HS-5 (cell line): ENCODE data around the gene ACIN1.

Source experiments
- DNase-seq: peaks from one replicate; pipeline ENCODE4 v3.0.0-alpha.2; 2012; ENCODE audit warnings: low read depth

Gene ACIN1

DNA sequence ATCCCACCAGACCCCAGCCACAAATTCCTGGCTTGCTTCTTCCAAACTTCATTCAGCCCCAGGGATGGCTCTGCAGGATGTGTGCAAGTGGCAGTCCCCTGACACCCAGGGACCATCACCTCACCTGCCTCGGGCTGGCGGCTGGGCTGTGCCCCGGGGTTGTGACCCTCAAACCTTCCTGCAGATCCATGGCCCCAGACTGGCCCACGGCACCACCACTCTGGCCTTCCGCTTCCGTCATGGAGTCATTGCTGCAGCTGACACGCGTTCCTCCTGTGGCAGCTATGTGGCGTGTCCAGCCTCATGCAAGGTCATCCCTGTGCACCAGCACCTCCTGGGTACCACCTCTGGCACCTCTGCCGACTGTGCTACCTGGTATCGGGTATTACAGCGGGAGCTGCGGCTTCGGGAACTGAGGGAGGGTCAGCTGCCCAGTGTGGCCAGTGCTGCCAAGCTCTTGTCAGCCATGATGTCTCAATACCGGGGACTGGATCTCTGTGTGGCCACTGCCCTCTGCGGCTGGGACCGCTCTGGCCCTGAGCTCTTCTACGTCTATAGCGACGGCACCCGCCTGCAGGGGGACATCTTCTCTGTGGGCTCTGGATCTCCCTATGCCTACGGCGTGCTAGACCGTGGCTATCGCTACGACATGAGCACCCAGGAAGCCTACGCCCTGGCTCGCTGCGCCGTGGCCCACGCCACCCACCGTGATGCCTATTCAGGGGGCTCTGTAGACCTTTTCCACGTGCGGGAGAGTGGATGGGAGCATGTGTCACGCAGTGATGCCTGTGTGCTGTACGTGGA lies 52.6 kb downstream of the ACIN1 start, which contains the start of gene PSMB11:
Gene PSMB11, plus strand, starts transcription at position 51 of the 804 bp plus-strand sequence. Its CDS starts 14 bp downstream, at position 65.
- DNase-seq, result no peak

DNA sequence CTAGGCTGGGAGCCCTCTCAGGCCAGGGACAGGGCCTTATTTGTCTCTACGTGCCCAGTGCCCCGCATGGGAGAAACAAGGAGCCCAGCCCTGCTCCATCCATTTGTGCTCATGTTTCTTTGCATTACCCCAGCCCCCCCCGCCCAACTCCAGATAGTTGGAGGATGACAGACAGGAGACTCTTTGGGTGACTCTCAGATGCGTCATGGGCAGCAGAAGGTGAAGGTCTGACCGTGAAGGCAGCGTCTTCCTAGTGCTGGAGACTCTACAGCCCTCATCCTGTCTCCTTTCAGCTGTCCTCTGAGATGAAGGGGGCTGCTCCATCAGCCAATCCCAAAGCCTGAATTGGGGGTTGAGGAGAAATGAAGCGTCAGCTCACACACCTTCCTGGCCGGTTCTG lies 53.2 kb downstream of the ACIN1 start:
- DNase-seq, result no peak

DNA sequence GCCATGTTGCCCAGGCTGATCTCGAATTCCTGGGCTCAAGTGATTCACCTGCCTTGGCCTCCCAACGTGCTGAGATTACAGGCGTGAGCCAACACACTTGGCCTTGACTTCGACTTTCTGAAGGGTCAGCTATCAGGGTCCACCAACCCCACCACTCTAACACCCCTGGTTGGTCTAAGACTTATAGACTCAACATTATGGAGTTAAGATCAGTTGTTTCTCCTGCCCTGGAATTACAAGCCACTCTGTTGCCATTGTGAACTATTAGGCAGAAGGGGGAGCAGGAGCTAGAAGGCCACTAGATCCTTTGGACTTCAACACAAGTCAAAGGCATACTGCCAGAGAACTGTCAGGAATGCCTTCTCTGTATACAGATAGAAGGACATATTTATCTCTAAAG lies 54.8 kb downstream of the ACIN1 start:
- no peak for DNase-seq

DNA sequence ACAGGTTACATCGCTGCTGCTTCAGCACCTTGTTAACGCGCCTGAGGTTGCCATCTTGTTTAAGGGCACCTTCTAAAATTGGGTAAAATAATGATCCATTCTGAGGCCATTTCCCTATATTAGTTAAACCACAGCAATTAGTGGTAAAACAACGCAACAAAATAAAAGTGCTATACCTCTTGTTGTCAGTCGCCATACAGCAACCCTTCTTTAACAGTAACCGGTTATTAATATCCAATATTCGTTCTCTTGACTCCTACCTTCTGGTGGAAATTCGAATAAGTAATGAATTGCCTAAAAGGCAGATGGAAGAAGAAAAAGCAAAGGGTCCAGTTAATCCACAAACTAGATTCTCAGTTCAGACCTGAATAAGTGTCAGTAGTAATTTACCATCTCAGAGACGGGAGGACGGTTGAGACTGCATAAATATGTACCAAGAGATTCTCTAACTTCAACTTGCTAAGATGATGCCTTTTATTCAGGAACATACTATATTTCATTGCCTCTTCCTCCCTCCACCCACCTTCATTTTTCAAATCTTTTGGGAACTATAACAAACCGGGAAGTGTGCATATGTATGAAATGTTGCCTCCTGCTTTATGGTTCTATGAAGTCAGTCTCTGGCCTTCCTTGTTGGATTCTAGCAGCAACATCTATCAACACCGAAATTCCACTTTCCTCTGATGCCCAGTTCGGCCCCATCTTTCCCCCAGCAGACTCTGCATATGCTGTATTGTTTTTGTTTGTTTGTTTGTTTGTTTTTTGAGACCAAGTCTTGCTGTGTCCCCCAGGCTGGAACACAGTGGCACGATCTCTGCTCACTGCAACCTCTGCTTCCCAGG lies 59.4 kb downstream of the ACIN1 start:
- DNase-seq, result no peak

DNA sequence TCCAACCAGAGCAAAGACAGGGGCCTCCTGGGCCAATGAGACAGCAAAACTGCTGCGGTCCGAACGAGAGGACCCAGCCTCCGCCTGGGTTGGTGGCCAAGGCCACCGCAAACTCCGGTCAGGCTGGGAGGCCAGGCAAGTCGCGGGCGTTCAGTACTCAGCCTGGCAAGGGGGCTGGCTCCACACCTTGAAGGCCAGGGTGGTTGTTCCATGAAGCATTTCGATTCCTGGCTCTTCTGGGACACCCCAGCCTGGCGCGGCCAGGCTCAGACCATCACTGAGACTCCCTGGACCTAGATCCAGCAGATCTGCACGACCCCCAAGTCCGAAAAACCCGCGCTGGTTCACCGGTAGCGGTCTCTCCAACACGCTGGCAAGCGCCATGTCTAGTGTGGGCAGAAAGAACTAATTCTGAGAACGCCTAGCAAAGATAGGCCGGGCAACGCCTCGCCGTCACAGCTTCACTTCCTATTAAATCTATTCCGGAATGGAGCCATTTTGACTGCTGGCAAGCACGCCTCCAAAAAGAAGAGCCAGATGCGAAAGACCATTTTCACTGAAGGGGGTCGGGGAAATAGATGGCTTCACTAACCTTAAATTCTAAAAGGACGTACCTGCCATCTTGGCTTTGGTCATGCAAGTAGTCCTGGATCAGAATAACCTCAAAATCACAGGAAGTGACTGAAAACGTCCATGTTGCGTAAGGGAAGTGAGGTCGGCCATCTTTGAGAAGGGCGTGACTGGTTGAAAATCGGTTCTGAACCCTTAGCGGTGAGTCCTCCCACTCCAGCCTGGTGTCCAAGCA lies 60.2 kb downstream of the ACIN1 start, which contains the start of gene PSMB5:
Gene PSMB5, minus strand, starts transcription at position 403 of the 805 bp plus-strand sequence. Its CDS starts 19 bp downstream, at position 384.
- peak; percentile 94 for DNase-seq

DNA sequence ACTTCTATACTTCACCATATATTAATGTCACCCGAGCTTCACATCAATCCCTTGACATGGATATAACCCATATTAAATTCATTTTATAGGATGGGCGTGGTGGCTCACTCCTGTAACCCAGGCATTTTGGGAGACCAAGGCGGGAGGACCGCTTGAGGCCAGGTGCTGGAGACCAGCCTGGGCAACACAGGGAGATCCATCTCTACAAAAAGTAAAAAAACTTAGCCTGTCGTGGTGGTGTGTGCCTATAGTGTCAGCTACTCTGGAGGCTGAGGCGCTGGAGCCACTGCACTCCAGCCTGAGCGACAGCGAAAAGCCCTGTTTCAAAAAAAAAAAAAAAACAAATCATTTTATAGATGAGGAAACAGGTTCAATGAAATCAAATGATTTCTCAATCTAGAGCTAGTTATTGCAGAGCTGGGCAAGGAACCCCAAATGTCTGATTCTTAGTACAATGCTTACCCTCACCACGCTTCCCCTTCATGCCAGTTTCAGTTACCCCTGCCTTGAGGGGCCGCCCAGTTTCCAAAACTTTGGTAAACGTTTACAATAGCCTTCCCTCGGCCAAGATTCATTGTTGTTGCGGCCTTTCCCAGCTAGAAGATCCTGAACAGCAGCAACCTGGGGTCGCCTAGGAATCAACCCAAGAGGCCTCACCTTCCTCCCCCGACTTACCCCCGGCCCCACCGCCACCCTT lies 61.0 kb downstream of the ACIN1 start:
- no peak for DNase-seq

DNA sequence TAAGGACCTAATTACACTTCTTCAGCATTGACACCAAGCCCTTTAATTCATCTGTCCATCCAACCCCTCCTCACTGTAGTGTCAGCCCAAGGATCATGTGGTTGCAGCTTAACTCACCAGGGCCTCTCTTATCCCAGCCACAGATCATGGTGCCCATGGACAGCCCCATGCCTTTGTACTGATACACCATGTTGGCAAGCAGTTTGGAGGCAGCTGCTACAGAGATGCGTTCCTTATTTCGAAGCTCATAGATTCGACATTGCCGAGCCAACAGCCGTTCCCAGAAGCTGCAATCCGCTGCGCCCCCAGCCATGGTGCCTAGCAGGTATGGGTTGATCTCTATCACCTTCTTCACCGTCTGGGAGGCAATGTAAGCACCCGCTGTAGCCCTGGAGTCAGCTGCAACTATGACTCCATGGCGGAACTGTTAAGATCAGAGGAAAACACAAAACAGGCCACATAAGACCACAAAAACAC lies 61.6 kb downstream of the ACIN1 start:
- no peak for DNase-seq

DNA sequence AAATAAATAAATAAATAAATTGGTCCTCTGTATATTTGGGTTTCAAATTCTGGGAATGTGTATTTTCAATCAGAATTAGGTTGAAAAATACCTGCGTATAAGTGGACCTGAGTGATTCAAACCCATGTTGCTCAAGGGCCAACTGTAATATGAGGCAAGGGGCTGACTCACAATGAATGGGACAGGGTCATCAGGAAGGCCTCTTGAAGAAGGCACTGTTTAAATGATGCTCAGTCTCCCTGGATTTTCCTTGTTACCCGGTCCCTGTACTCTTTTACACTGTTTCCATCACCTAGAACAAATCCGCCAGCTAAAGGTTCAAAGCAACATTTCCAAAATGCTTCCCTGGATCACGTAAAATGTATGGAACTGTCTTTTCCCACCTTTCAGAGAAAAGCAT lies 64.0 kb downstream of the ACIN1 start:
- no peak for DNase-seq

DNA sequence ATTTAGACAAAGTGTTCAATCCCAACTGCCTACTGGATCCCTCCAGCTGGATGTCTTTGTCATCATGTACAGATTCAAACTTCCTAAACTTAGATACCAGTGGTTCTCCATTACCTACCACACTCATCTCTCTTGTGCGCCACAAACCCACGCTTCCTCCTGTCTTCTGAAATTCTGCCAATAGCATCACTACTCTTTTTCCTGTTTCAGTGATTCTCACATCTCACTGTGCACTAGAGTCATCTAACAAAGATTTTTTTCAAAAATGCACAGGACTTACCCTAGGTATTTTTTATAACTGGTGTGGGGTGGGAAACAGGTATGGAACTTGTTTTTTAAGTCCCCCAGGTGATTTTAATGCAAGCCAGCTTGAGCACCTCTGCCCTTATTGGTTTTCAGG lies 66.1 kb downstream of the ACIN1 start:
- no peak for DNase-seq

DNA sequence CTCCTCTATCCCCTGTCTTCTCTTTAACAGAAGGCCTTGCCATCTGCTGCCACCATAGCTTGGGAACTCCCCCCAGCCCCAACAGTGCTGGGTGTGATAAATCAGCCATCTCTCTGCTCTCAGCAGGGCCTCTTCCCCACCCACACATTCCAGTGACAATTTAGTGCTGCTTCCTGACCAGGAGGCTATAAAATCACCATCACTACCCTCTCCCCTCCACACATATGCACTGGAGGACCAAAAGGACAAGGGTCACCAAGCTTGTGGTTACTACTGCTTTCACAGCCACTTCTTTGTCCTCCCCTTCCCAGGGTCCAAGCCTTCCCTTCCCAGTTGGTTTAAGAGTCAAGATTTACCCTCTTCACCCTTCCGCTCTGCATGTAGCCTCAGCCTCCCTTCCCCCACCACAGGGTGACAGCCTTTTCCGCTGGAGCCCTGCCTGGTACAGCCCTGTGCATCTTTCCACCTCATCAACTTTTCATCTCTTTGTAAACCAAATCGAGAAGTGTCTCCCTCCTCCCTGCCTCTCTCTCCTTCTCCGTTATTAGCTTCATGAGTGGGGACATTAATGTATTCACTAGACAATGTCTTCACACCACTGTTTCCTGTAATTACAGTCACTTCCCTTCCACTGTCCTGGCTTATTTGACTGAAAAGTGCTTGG lies 69.7 kb downstream of the ACIN1 start:
- DNase-seq, result no peak

DNA sequence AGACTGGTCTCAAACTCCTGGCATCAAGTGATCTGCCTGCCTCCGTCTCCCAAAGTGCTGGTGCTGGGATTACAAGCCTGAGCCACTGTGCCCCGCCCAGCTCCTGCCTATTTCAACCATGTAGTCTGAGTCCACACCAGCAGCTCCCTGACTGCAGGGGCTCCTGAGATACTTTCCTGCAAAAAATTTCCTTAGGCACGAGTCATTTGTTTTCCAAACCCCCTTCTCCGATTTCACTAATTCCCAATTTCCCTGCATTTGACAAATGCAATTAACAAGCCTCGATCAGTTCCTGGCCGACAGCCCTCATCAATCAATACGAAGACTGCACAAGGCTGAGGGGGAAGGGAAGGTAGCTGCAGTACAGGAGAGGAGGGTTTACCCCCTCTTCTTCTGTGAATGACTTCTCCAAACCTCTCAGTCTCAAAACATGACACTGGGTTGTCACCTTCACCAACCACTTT lies 70.3 kb downstream of the ACIN1 start:
- no peak for DNase-seq

DNA sequence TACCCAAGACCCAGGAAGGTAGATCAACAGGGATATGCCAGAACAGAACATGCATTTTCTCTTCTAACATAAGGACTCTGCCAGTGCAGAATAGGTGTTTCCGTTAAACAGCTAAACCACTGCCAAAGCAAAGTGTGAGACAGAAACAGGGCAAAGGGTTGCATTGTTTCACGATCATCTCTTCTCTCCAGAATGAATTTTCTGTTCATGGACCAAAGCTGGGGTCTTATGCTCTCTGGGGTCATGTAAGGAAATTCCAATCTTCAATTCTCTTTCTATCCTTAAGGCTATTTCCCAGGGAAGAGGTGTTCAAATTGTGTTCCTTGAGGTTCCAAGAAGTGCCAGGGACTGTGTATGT lies 71.2 kb downstream of the ACIN1 start:
- no peak for DNase-seq

DNA sequence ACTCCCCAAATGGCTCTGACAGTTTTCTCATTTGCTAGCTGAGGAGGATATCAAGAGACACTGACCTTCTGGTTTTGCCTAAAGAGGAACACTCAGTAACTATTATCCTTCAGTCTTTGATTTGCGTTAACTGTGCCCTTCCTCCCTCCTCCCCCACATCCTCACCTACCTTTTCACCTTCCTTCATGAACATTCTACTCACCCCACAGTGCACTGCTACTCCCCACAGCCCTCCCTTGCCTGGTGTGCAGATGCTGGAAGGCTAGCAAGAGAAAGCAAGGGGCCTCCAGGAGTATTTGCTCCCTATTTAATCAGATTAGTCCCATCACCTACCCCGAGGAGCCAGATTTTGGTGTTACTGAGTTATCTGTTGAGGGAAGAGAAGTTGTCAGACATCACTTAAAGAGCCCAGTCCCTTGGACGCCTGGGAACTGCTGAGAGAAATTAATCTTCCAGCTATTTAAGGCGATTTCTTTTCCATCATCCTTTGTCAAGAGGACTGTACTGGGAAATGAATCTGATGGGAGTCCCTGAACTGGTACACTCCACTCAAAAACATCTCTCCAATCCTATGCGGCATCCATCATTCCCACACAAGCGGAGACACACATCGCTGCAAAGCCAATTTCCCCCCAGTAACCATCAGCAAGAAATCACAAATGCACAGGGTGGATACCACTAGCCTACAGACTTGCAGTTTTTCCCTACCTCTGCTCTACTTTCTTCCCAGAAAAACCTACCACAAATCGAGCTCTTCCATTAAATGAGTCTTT lies 71.7 kb downstream of the ACIN1 start:
- DNase-seq, result no peak

DNA sequence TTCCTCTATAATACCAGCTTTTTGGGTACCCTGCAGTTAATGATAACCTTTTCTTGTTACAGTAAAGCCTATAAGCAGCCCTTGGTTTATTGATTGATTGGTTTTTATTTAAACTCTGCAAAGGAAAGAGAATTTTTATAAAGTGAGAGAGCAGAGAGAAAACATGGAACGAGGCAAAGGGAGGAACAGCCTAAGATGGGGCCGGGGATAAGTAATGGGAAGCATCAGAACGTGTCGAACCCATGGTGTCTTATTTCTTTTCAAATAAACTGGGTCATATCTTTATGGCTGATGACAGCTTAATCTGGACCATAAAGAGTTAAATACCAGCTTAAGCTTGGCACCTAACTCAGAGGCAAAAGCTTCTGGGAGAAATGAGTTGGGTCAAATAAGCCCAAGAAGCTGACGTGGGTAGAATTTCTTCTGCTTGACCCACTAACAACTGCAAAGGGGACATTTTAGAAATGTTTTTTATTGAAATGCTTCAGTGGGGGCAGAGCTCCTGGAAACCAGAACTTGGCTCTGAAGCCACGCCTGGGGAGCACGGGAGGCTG lies 73.0 kb downstream of the ACIN1 start:
- no peak for DNase-seq

DNA sequence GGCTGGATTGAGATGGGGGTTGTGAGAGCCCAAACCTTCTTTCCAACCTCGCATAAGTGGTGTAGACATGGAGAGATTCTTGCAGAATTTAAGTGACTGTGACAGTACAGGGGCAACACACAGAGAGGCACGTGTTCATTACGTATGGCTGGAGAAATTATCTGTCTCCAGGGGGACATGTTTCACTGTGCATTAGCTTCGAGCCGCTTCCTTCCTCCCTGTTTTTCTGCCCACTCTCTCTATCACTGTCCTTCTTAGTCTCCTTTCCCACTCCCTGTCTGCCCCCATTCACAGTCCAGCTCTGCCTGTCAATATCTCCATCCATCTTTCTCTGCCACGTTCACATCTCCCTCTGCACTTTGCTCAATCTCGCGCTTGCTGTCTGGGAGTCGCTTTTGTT lies 73.5 kb downstream of the ACIN1 start:
- DNase-seq, result no peak

DNA sequence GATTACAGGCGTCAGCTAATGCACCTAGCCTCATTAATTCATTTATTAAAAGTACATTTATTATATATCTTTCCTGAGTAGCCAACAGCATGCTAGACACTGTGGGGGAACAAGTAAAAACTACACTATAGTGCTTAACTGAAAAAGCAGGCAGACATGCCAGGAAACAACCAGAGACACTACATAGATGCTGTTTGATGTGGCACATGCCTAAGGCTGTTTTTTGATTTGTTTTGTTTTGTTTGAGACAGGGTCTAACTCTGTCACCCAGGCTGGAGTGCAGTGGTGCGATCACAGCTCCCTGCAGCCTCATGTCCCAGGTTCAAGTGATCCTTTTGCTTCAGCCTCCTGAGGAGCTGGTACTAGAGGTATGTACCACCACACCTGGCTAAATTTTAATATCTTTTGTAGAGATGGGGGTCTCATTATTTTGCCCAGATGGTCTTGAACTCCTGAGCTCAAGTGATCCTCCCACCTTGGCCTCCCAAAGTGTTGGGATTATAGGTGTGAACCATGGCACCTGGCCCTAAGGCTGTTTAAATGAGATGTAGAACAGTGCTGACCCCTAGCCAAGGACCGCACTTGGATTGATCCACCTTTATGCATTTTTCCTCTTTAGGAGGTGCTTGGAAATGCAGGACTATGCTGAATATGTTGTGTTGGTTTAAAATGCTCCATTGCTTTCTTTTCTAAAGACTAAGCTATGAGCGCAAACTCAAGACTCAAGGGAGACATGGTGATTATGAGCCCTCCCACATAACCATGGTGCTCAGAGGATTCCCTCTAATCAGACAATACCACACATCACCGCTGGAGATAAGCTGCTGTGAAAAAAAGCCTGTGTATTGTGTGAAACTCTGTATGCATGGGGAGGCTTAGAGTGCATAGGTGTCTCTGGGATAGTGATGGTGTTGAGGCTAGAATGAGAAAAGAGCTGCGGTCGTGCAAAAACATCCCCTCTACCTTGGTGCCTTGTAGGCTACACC lies 74.5 kb downstream of the ACIN1 start:
- no peak for DNase-seq

DNA sequence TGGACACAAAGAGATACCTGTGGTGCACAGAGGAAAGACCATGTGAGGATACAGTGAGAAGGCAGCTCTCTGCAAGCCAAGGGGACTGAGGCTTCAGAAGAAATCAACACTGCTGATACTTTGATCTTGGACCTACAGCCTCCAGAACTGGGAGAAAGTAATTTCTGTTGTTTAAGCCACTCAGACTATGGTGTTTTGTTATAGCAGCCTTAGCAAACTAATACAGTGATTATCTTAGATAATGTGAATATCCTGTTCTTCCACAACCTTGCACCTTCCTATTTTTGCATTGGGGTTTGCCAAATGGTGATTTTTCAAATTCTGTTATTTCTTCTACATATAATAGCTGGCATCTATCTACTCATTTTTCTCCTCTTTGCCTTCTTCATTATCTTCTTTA lies 76.8 kb downstream of the ACIN1 start:
- no peak for DNase-seq

DNA sequence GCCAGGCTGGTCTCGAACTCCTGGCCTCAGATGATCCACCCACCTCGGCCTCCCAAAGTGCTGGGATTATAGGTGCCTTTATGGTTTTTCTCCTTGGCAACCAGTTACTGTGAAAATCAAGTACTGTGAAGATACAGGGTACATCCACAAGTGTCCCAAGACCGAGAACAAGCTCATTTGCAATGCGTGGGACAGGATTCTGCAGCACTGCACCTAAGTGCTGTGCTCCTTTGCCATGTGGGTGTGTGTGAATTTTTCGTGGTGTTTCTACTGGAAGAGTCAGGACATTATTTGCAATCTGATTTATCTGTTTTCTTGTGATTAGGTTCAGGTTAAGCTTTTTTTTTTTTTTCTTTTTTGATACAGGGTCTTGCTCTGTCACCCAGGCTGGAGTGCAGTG lies 77.8 kb downstream of the ACIN1 start:
- no peak for DNase-seq

DNA sequence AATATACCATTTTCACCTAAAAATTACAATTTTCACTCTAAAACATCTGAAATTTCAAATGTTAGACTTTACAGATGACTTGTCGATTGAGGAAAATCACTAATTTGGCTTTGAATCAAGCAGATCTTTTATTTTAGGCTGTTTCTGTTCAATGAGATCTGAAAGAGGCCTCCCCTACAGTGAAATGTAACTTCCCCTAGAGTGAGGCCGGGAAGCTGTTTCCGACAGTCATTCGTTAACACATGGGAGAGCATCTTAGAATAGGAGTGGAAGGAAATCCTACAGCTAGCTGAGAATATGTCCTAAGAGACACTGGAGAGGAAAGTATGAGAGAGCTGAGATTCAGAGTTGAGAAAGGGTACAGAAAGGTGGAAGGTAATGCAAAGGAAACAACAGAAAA lies 79.3 kb downstream of the ACIN1 start:
- no peak for DNase-seq
